Measurements from ENCODE around the gene INPP5J.
A peak's percentile ranks its signal among the peaks of the same experiment; 100 is the strongest.
"Not testable (repeated sequence)": the region's sequence is repeated elsewhere in the genome, so short reads cannot be mapped to it uniquely, and the experiment has no call there.

INPP5J gene, protein sequence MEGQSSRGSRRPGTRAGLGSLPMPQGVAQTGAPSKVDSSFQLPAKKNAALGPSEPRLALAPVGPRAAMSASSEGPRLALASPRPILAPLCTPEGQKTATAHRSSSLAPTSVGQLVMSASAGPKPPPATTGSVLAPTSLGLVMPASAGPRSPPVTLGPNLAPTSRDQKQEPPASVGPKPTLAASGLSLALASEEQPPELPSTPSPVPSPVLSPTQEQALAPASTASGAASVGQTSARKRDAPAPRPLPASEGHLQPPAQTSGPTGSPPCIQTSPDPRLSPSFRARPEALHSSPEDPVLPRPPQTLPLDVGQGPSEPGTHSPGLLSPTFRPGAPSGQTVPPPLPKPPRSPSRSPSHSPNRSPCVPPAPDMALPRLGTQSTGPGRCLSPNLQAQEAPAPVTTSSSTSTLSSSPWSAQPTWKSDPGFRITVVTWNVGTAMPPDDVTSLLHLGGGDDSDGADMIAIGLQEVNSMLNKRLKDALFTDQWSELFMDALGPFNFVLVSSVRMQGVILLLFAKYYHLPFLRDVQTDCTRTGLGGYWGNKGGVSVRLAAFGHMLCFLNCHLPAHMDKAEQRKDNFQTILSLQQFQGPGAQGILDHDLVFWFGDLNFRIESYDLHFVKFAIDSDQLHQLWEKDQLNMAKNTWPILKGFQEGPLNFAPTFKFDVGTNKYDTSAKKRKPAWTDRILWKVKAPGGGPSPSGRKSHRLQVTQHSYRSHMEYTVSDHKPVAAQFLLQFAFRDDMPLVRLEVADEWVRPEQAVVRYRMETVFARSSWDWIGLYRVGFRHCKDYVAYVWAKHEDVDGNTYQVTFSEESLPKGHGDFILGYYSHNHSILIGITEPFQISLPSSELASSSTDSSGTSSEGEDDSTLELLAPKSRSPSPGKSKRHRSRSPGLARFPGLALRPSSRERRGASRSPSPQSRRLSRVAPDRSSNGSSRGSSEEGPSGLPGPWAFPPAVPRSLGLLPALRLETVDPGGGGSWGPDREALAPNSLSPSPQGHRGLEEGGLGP

DNA sequence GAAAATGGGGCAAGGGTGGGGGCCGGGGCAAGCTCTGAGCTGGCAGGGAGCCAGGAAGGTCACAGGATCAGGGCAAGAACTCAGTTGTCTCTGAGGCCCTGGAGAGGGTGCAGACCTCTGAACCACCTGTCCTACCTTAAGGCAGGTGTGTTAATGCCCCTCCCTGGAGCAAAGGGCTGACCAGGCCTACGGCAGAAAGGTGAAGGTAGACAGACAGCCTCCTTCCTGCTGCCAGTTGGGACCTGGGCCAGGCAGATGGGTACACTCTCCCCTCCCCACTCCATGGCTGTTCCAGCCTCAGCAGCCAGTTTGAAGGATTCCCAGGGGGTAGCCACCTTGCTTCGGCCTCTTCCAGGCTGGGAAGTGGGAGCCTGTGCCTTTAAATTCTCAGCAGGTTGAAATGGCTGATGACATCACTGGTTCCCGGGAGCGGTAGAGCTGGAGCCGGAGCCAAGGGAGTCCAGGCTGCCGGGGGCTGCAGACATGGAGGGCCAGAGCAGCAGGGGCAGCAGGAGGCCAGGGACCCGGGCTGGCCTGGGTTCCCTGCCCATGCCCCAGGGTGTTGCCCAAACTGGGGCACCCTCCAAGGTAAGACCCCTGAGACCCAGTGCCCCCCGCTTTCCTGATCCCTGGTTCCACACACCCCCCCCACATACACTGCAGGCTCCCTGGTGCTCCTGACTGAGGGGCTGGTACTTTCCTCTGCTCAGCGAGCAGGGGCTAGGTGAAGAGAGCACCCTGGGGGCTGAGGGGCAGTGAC is at the start of gene INPP5J:
TSS of gene INPP5J (plus strand) at position 435 of the 760 bp plus-strand sequence. CDS start at position 484, 49 bp downstream.
- no peak for DNase-seq (ENCODE audit: low read depth)

DNA sequence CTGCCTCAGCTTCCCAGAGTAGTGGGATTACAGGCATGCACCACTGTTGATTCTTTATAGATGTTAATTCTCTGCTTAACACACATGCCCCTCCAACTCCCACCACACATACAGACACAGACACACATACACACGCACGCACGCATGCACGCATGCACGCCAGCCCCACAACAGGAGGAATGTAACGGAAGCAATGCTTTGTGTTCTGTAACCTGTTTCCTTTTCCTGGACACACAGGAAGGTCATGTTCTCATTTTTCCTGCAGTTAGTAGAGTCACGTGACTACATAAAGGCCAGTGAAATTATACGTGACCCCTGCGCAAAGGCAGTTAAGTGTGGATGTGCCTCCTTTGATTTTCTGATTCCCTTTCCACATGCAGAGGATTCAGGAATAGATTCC is 49.6 kb upstream of the INPP5J start:
- not testable (repeated sequence) for DNase-seq (ENCODE audit: low read depth)

DNA sequence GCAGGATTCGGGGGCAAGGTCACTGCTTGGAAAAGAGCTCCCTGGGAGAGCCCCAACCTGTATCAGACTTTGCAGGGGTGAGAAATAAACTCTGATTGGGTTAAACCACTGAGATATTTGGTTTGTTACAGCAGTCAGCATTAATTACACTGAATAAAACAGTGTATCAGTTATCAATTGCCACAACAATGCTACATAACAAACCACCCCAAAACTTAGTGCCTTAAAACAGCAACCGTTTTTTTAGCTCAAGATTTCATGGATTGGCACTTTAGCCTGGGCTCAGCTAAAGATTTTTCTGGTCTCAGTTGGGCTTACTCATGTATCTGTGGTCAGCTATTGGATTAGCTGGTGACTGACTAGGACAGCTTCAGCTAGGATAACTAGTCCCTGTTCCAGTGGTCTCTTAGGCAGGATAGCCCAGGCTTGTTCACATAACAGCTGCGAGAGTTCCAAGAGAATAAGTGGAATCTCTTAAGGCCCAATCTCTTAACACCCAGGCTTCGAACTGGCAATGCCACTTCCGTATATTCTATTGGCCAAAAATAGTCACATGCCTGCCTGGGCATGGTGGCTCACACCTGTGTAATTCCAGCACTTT is 49.1 kb upstream of the INPP5J start:
- DNase-seq (ENCODE audit: low read depth), result not testable (repeated sequence)

GRCh38 chr22:31075961-31076360 is 46.8 kb upstream of the INPP5J start:
- DNase-seq (ENCODE audit: low read depth), result no peak

- no peak for DNase-seq (ENCODE audit: low read depth)
Measured at GRCh38 chr22:31077681-31078080, 45.1 kb upstream of the INPP5J start.

GRCh38 chr22:31078389-31078788 is 44.4 kb upstream of the INPP5J start:
- not testable (repeated sequence) for DNase-seq (ENCODE audit: low read depth)

DNA sequence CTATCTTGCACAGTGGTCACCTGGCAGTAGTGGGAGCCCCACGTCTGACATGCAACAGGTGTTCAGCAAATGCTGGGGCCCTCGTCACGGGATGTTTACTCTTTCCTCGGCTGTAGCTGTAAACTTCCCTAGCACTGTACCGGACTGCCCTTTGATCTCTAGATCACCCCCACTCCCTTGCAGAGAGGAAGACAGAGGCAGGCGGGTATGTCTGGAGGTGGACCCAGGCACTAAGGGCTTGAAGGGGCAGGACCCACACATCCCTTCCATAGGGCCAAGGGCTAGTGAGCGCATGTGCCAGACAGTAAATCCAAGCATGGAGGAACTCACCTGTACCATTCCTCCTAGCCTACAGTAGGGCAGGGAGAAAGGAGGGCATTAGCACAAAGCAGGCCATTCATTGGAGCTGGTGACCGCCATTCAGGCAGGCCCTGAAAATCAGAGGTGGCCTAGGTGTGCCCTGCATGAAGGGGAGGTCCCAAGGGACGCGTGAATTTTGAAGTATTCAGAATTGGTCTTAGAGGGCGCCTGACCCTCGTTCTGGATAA is 43.6 kb upstream of the INPP5J start:
- no peak for DNase-seq (ENCODE audit: low read depth)

DNA sequence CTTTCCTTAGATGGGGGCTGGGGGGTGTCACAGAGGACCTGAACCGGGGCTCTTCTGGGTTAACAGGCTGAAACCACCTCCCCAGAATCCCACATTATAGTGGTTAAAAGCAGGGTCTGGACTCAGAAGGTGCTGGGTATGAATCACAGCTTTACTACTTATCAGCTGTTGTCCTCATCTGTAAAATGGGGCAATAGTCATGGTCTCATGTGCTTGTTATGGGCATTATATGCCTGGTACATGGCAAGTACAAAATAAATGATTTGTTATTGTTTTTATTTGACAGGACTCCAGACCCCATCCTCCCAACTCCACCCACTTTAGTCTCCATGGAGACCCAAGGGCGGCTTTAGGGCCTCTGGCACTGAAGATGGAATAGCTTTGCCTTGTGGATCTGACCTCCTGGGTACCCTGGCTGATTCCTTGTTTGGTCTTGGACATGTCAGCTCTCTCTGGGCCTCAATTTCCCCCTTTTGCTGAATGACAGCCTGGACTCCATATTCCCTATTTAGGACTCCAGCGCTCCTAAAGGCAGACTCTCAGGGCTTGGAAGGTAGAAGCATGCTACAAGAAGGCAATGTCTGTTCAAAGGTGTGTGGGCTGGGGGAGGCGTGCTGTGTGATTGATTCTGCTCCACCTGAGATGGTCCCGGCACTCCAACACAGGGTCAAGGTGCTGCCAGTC is 42.5 kb upstream of the INPP5J start:
- DNase-seq (ENCODE audit: low read depth), result no peak

DNA sequence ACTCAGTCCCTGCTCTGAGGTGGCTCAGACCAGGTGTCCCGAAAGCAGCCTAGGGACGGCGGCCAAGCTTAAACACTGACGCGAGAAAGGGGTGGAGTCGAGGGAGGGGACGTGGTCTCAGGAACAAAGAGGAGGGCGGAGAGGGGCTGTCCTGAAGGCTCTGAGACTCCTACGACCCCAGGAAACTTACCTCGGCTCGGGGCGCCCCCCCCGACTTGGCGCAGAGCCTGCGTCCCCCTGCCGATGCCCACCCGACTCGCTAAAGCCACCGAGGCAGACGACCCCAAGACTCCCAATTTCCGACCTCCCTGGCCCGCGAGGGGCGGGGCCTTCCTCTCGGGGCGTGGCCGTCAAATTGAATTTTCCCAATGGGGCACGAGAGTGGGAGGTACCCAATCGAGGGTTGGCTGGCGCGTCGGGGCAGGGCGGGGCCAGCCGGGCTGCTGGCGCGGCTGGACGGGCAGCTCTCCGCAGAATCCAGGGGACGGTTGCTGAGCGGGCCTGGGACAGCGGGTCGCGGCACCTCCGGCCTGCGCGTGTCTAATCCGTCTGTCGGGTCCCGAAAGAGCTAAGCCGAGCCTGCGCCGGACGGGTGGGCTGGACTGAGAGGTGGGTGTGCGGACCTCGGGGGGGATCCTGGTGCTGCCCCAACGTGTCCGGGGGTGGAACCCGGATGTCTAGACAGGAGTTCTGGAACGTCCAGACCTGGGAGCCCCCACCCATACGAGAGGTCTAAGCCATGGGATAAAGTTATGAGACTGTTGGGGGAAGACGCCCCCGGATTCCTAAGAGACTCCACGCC is 41.7 kb upstream of the INPP5J start, which contains the start of gene SMTN:
TSS of gene SMTN (plus strand) at position 471 of the 802 bp plus-strand sequence. CDS start 1,941 bp downstream, outside the sequence.
- peak; percentile 81 for DNase-seq (ENCODE audit: low read depth)

DNA sequence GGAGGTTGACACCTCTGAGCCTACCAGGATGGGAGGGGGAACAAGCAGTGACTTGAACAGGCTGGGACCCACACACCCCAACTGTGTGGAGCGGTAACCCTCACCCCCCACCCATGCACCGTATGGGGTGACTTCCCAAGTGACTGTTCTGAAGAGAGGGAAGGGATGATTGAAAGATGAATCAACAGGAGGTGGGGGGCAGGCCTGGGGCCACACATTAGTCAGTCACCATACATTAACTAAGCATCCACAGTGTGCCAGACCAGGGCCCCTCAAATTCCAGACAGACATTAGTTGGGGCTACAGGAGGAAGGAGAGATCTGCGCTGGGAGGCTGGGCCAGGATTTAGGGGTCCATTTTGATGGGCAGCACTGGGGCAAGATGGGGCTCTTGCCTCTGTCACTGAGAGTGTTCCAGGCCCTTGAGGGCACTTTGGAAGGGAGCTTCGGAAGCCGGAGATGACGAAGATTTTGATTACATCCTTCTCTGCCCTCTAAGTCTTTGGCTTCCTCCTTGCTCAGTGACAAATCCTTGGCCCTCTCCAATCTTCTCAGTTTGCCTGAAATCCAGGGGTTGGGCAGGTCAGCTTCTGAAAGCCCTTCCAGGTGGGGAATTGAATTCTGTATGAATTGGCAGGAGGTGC is 40.7 kb upstream of the INPP5J start:
- no peak for DNase-seq (ENCODE audit: low read depth)

DNA sequence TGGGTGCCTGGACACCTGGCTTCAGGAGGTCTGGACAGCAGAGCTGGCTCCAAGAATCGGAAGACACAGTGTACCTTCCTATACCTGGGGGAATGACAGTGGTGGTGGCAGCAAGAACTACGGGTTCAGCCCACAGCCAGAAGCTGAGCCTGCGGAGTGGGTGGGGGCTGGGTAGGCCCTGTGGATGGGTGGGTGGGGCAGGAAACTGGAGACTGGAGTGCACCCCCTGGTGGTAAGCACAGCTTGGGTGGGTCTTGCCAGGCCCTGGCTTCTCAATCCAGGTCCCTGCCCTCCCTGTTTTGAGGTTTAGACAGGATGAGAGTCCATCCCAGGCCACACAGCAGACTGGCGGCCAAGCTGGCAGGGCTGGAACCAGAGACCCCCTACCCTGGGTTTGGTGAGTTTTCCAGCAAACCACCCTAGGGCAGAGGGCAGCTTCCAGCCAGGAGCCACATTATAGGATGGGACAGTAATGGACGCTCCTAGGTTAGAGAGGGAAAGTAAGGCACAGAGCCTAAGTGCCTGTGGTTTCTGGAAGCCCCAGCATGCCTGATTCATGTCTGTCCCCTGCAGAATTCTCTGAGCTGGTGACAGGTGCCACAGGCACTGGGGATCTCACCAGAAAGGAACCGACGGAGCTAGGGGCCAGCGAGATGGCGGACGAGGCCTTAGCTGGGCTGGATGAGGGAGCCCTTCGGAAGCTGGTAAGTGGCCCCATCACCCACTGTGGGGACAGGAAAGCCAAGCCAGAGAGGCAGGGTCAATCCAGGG is 40.0 kb upstream of the INPP5J start:
- DNase-seq (ENCODE audit: low read depth), result peak; percentile 33

DNA sequence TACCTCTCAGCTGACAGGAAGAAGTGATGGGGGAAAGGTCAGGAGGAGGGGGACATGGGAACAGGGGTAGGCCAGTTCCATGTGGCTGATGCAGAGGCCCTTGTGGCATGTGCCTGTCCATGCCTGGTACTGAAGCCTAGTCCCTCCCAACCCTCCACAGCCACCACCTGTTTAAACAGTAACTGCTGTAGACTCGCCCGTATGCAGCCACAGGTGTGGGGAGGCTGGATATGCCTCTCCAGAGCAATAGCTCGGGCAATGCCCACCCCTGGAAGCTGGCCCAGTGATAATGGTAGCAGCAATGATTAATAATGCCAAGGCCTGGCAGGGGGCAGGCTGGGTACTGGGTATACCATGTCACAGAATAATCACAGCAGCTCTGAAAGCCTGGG is 39.4 kb upstream of the INPP5J start:
- no peak for DNase-seq (ENCODE audit: low read depth)

DNA sequence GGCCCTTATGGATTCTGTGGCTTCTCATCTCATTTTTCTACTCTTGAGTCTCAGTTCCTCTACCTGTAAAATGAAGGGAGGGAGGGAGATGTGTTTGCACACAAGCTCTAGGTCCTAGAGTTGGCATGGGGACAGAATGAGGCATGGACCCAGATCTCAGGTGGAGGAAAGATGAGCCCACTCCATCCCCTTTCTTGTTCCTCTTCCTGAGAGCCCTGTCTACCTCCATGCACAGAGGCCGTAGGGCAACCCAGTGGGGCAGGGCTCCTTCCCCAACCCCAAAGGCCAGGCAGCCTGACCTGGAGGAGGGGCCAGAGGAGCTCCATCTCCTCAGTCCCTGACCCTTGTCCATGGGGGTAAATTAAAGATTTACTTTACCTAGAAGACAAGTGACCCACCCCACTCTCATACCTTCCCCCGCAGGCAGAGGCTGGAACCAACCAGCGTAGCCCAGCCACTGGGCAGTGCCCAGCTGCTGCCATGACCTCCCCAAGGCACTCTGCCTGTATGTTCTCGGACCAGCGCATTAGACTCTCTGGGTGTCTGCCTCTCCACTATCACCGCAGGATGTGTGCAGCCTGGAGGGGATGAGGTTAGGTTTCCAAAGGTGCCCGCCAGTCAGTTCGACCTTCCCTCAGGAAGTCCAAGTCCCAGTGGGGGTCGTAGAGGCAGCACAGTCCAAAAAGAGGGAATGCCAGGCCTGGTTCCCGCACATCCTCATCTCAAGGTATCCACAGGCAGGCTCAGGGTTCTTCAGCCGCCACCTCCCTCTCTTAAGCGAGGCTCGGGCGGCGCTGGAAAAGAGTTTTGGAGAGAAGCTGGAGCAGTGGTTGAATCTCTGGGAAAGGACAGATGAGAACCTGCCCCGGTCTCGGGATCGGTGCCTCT is 38.6 kb upstream of the INPP5J start:
- DNase-seq (ENCODE audit: low read depth), result no peak

GRCh38 chr22:31084811-31085492 is 37.8 kb upstream of the INPP5J start:
- peak; percentile 83 for DNase-seq (ENCODE audit: low read depth)

DNA sequence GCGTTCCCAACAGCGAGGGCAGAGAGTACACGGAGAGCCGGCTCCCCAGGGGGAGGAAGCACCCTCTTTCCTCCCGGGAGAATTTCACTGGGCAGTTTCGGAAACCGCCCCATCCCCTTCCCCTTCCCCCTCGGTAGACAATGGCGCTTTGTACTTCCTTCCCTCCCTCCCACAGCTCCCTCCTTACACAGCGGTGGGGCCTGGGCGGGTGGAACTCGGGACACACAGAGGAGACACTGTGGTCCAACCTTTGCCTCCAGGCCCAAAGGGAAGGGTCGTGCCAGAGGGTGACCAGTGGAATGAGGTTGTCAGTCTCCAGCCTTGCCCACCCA is 37.3 kb upstream of the INPP5J start:
- no peak for DNase-seq (ENCODE audit: low read depth)

DNA sequence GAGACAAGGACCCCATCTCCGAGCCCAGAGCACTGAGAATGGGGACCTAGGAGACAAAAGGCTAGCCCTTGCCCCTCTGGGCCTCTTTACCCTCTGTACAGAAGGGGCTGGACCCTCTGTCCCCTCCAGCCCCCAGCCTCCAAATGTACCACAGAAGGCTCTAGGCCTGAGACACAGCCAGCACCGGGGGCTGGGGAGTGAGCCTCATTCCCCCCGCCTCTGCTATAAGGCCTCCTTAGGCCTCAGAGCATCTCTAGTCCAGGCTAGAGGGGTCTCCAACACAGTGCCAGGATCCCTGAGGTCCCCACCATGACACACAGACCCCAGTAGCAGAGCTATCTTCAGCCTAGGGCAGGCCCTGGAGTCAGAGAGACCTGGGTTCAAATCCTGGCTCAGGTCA is 36.8 kb upstream of the INPP5J start:
- DNase-seq (ENCODE audit: low read depth), result no peak
